Nephron (organoid): ENCODE data around the gene CIITA.
A peak's percentile ranks its signal among the peaks of the same experiment; 100 is the strongest.

Source experiments
- H3K27ac Mint-ChIP-seq, 3 experiments: 2 replicates each; pipeline ENCODE4 v1.8.0; 2020; ENCODE audit warnings: mixed read lengths in 3 of 3, mild to moderate bottlenecking in 2 of 3, moderate library complexity in 1 of 3
- H3K27me3 Mint-ChIP-seq: 2 replicates; pipeline ENCODE4 v1.8.0; 2021; ENCODE audit warnings: low read depth, mild to moderate bottlenecking, moderate library complexity, mixed read lengths
- H3K36me3 Mint-ChIP-seq: 2 replicates; pipeline ENCODE4 v1.8.0; 2020; ENCODE audit warnings: low read depth, mixed read lengths
- H3K4me1 Mint-ChIP-seq: 2 replicates; pipeline ENCODE4 v1.8.0; 2020; ENCODE audit warnings: mixed read lengths
- H3K4me3 Mint-ChIP-seq, 3 experiments: 2 replicates each; pipeline ENCODE4 v1.8.0; 2020; ENCODE audit warnings: mild to moderate bottlenecking in 3 of 3, mixed read lengths in 3 of 3, moderate library complexity in 2 of 3
- H3K9me3 Mint-ChIP-seq: 2 replicates; pipeline ENCODE4 v1.8.0; 2020; ENCODE audit warnings: mixed read lengths
- TF ChIP-seq, protein P1 (sequence below), 3 experiments: fragments of 200-600 bp; sonication (generic); IDR thresholded peaks; one replicate each; pipeline ENCODE4 v1.5.0; 2021; ENCODE audit warnings: antibody characterized with exemption in 3 of 3; ENCODE audit not compliant: unreplicated experiment in 3 of 3

Gene CIITA

DNA sequence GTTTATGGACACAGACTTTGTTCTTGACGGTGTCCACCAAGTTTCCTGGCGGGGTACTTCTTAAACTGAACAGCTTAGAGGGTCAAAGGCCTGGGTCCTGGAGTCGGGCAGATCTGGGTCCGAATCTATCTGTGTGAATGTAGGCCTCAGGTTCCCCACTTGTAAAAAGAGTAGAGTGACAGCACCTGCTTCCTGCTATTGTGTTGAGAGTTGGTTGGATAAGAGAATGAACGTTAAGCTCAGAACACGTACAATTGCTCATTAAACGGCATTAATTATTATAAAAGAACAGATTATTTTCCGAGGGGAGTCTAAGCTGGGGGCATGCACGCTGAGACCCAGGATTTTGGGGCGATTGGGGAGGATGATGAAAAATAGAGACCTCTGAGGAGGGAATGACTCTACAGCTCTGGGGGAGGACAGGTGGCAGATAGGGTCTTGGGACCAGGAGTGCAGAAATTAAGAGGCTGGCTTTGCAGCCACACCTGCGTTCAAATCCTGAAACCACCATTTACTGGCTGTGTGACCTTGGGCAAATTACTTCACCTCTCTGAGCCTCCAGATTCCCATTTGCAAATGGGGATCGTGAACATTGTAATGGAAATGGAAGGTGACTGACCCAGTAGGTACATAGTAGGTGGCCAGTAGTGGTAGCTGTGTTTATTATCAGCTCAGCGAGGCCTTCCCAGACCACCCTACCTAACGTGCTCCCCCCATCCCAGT, 68.2 kb downstream of the CIITA start:
- peak overlapping the region; percentile 84 to 87 (median 86) for H3K4me3 Mint-ChIP-seq
- H3K4me1 Mint-ChIP-seq, result peaks cover 62% of the 10 kb centered on the region
- no peaks in the 10 kb centered on the region for H3K36me3 Mint-ChIP-seq
- no peaks in the 10 kb centered on the region for H3K9me3 Mint-ChIP-seq
- H3K27me3 Mint-ChIP-seq, result no peaks in the 10 kb centered on the region
- H3K27ac Mint-ChIP-seq, result peak overlapping the region; percentile 59 to 88 (median 78)
- TF ChIP-seq, protein P1, sequence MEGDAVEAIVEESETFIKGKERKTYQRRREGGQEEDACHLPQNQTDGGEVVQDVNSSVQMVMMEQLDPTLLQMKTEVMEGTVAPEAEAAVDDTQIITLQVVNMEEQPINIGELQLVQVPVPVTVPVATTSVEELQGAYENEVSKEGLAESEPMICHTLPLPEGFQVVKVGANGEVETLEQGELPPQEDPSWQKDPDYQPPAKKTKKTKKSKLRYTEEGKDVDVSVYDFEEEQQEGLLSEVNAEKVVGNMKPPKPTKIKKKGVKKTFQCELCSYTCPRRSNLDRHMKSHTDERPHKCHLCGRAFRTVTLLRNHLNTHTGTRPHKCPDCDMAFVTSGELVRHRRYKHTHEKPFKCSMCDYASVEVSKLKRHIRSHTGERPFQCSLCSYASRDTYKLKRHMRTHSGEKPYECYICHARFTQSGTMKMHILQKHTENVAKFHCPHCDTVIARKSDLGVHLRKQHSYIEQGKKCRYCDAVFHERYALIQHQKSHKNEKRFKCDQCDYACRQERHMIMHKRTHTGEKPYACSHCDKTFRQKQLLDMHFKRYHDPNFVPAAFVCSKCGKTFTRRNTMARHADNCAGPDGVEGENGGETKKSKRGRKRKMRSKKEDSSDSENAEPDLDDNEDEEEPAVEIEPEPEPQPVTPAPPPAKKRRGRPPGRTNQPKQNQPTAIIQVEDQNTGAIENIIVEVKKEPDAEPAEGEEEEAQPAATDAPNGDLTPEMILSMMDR (IDR thresholded peaks at IDR 0.05; ENCODE audit: unreplicated experiment in 3 of 3), result no peak

DNA sequence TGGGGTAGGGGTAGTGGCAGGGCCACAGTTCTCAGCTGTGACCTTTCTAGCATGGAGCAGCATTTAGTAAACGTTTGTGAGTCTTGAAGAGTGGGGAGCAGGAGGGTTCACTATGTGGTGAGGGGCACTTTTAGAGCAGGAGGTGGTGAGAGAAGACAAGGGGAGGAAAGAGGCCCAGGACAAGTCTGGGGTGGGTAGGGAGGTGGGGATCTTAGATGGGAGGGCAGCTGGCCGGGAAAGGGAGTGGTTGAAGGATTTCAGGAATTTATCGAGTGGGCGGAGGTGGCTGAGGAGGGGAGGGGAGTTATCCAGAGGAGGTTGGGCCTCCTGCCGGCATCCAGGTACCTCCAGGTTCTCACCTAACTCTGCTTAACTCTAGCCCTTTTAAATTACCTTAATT, 69.3 kb downstream of the CIITA start:
- no peaks in the 10 kb centered on the region for H3K36me3 Mint-ChIP-seq
- H3K4me1 Mint-ChIP-seq, result peaks cover 62% of the 10 kb centered on the region
- peak overlapping the region; percentile 84 to 87 (median 86) for H3K4me3 Mint-ChIP-seq
- no peaks in the 10 kb centered on the region for H3K9me3 Mint-ChIP-seq
- TF ChIP-seq, protein P1 (IDR thresholded peaks at IDR 0.05; ENCODE audit: unreplicated experiment in 3 of 3), result no peak
- no peaks in the 10 kb centered on the region for H3K27me3 Mint-ChIP-seq
- H3K27ac Mint-ChIP-seq, result peak overlapping the region; percentile 34 to 78 (median 72)

DNA sequence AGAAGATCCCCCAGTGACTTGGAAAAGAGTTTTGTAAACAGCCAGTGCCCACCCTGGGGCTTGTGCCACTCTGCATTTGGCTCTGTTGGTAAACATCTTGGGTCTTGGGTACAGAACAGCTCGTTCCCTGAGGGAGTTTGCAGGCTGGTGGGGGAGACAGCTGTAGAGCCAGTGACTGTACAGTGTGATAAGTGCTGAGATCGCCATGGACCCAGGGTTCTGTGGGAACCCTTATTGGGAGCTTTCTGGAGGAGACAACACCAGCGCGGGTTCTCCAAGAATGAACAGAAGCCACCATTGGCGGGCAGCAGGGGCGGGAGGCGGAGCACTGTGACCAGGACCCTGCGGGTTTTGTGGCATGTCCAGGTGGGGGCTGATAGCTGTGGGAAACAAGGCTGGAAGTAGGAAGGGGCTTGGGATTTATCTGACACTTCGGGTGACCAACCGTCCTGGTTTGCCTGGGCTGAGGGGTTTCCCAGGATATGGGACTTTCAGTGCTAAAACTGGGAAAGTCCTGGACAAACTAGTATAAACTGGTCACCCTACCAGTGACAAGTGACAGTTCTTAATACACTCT, 70.3 kb downstream of the CIITA start:
- Mint-ChIP-seq H3K27me3 (no peaks in the 10 kb centered on the region), H3K4me3 (peak overlapping the region; percentile 42 to 87 (median 86)), H3K36me3 (no peaks in the 10 kb centered on the region), H3K9me3 (no peaks in the 10 kb centered on the region), H3K4me1 (peaks cover 63% of the 10 kb centered on the region), H3K27ac (peak overlapping the region in 2 of 3 experiments; percentile 21 to 30)
- TF ChIP-seq, protein P1 (IDR thresholded peaks at IDR 0.05; ENCODE audit: unreplicated experiment in 3 of 3), result no peak

DNA sequence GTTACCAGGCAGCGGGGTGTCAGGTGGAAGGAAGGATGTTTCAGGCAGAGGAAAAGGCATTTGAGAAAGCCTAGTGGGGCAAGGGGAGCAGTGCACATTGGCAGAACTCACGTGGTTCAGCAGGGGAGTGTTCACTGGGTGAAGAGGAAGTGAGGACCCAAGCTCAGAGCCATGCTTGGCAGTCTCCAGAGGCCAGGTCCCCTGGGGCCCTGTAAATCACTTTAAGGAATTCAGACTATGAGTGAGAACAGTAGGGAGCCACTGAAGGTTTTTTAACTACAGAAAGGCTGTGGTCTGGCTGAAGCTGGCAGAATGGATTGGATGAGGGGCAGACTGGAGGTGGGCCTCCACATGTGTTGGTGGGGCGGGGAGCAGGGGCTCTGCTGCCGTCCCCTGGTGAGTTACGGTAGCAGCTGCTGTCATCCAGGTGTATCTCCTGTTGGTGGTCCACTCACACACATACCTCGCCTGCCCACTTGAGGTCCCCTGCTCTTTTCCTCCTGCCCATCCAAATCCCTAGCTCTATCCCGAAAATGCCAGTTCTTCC, 72.5 kb downstream of the CIITA start:
- TF ChIP-seq, protein P1 (IDR thresholded peaks at IDR 0.05; ENCODE audit: unreplicated experiment in 3 of 3), result no peak
- Mint-ChIP-seq H3K27me3 (no peaks in the 10 kb centered on the region), H3K4me1 (peaks cover 62% of the 10 kb centered on the region), H3K9me3 (no peaks in the 10 kb centered on the region), H3K4me3 (peak overlapping the region in 2 of 3 experiments; percentile 2 to 40), H3K27ac (peak overlapping the region in 2 of 3 experiments; percentile 19 to 46), H3K36me3 (no peaks in the 10 kb centered on the region)

- H3K27me3 Mint-ChIP-seq, result no peaks in the 10 kb centered on the region
- H3K27ac Mint-ChIP-seq, result no peak overlapping the region
- peaks cover 56% of the 10 kb centered on the region for H3K4me1 Mint-ChIP-seq
- H3K36me3 Mint-ChIP-seq, result no peaks in the 10 kb centered on the region
- no peak overlapping the region for H3K4me3 Mint-ChIP-seq
- H3K9me3 Mint-ChIP-seq, result no peaks in the 10 kb centered on the region
- TF ChIP-seq, protein P1 (IDR thresholded peaks at IDR 0.05; ENCODE audit: unreplicated experiment in 3 of 3), result no peak
Observed at GRCh38 chr16:10950393-10950792, 73.4 kb downstream of the CIITA start.
